Esophagus muscularis mucosa (tissue), 4 donors: Measurements from ENCODE around the gene F2R. TPM values are rescaled to one million over a fixed set of nuclear protein-coding genes. Genes with fewer than 3 reads are reported as not detected.

Experiments
- DNase-seq: peaks from one replicate; pipeline ENCODE4 v3.0.0-alpha.2; 2017; ENCODE audit errors: extremely low spot score
- H3K27ac ChIP-seq, 4 donors: fragments of 200-600 bp; sonication (generic); replicated peaks in 1 of 4; 1 replicate in 3 of 4; 2 replicates in 1 of 4; pipeline ENCODE4 v1.5.1; 2016 to 2019; ENCODE audit warnings: mild to moderate bottlenecking in 1 of 4
- H3K27me3 ChIP-seq, 4 donors: fragments of 200-600 bp; sonication (generic); one replicate each; pipeline versions ENCODE4 v1.5.1 to v1.6.0; 2016 to 2019
- H3K36me3 ChIP-seq, 4 donors: fragments of 200-600 bp; sonication (generic); one replicate each; pipeline ENCODE4 v1.5.1; 2016 to 2019
- H3K4me1 ChIP-seq, 4 donors: fragments of 200-600 bp; sonication (generic); one replicate each; pipeline ENCODE4 v1.5.1; 2016 to 2019
- H3K4me3 ChIP-seq, 4 donors: fragments of 200-600 bp; sonication (generic); 1 replicate in 2 of 4; 2 replicates in 2 of 4; pipeline ENCODE4 v1.5.1; 2016 to 2019; ENCODE audit warnings: mild to moderate bottlenecking in 4 of 4, moderate library complexity in 1 of 4
- H3K9me3 ChIP-seq, 4 donors: fragments of 200-600 bp; sonication (generic); 1 replicate in 3 of 4; 2 replicates in 1 of 4; pipeline ENCODE4 v1.5.1; 2016 to 2019
- CTCF ChIP-seq, 3 experiments: fragments of 200-600 bp in 2 of 3; fragments of 450-650 bp in 1 of 3; sonication (generic) in 2 of 3; IDR thresholded peaks; one replicate each; pipeline ENCODE4 v1.5.1; 2017 to 2019; ENCODE audit warnings: antibody characterized with exemption in 3 of 3, mild to moderate bottlenecking in 2 of 3, moderate library complexity in 1 of 3
- EP300 ChIP-seq: sonication (generic); formaldehyde crosslinking; IDR thresholded peaks from one replicate; pipeline ENCODE4 v1.6.1; 2017; ENCODE audit warnings: antibody characterized with exemption
- POLR2A ChIP-seq: fragments of 450-650 bp; IDR thresholded peaks from one replicate; pipeline ENCODE4 v1.6.1; 2017; ENCODE audit warnings: antibody characterized with exemption, moderate library complexity, mild to moderate bottlenecking, low read depth
- POLR2AphosphoS5 ChIP-seq, 2 donors: sonication (generic); formaldehyde crosslinking; IDR thresholded peaks; one replicate each; pipeline ENCODE4 v1.6.1; 2017; ENCODE audit warnings: antibody characterized with exemption in 2 of 2
- WGBS: methylation state at CpG from one replicate; pipeline ENCODE4 v1.1.5; 2018; 5-methylcytosine and 5-hydroxymethylcytosine counted together
- intact Hi-C: fragments of 100-400 bp; cut with DNase I; formaldehyde crosslinking; loops from one replicate; pipeline ENCODE4 v1.15.1; 2023
- total RNA-seq, 4 donors: library from RNA; depleted of rRNA; stranded (reverse); fragments of >200 nt; gene quantifications; one replicate each; pipeline versions ENCODE4 v1.1.0 to v1.2.1, GENCODE V29; 2016

Gene F2R
- total RNA-seq, 4 donors from 2014 or later, result 12.1 to 14.1 (median 13.9) TPM

- Histone ChIP-seq H3K27ac (no peak overlapping the region), H3K27me3 (no peaks in the 10 kb centered on the region), H3K4me1 (peaks cover 0 to 16% (median 5%) of the 10 kb centered on the region in 4 donors), H3K36me3 (no peaks in the 10 kb centered on the region), H3K9me3 (no peaks in the 10 kb centered on the region), H3K4me3 (no peak overlapping the region)
- no peak for DNase-seq
- intact Hi-C loops, result no loop called here
- 100% methylated on average over 1 of the region's 1 CpG for WGBS
- no peak for TF ChIP-seq CTCF (IDR thresholded peaks at IDR 0.05)
Measured at GRCh38 chr5:76688212-76688611, 27.7 kb upstream of the F2R start.

- intact Hi-C loops, result no loop called here
- no peak for DNase-seq
- H3K9me3 ChIP-seq, result no peaks in the 10 kb centered on the region
- no peak overlapping the region for H3K4me3 ChIP-seq
- H3K27ac ChIP-seq, result no peak overlapping the region
- H3K27me3 ChIP-seq, result no peaks in the 10 kb centered on the region
- TF ChIP-seq EP300 (no peak), POLR2A (no peak), CTCF (IDR thresholded peaks at IDR 0.05) (no peak), POLR2AphosphoS5 (IDR thresholded peaks at IDR 0.05) (no peak)
- H3K36me3 ChIP-seq, result no peaks in the 10 kb centered on the region
- H3K4me1 ChIP-seq, result peaks cover 0 to 16% (median 5%) of the 10 kb centered on the region in 4 donors
- WGBS, result 81% methylated on average over 3 of the region's 3 CpGs
Measured at GRCh38 chr5:76688836-76689235, 27.1 kb upstream of the F2R start.

- DNase-seq, result no peak
- no peaks in the 10 kb centered on the region for H3K27me3 ChIP-seq
- no peaks in the 10 kb centered on the region for H3K9me3 ChIP-seq
- no peak overlapping the region for H3K27ac ChIP-seq
- no peak for TF ChIP-seq EP300
- TF ChIP-seq CTCF (IDR thresholded peaks at IDR 0.05), result no peak
- no peak for TF ChIP-seq POLR2AphosphoS5 (IDR thresholded peaks at IDR 0.05)
- TF ChIP-seq POLR2A, result no peak
- intact Hi-C loops, result no loop called here
- H3K36me3 ChIP-seq, result no peaks in the 10 kb centered on the region
- peaks cover 0 to 16% (median 5%) of the 10 kb centered on the region in 4 donors for H3K4me1 ChIP-seq
- 93% methylated on average over 3 of the region's 3 CpGs for WGBS
- no peak overlapping the region for H3K4me3 ChIP-seq
Measured at GRCh38 chr5:76689321-76690036, 26.4 kb upstream of the F2R start.

GRCh38 chr5:76690037-76690679 is 25.8 kb upstream of the F2R start:
- Histone ChIP-seq H3K27ac (no peak overlapping the region), H3K9me3 (no peaks in the 10 kb centered on the region), H3K36me3 (no peaks in the 10 kb centered on the region), H3K27me3 (no peaks in the 10 kb centered on the region), H3K4me3 (no peak overlapping the region), H3K4me1 (peaks cover 0 to 16% (median 5%) of the 10 kb centered on the region in 4 donors)
- 90% methylated on average over 3 of the region's 3 CpGs for WGBS
- DNase-seq, result no peak
- intact Hi-C loops, result no loop called here
- TF ChIP-seq CTCF (IDR thresholded peaks at IDR 0.05) (no peak), EP300 (no peak), POLR2AphosphoS5 (IDR thresholded peaks at IDR 0.05) (no peak), POLR2A (no peak)
